HFF-Myc (cell line): ENCODE data around the gene PEMT.
"Not testable (repeated sequence)": the region's sequence is repeated elsewhere in the genome, so short reads cannot be mapped to it uniquely, and the experiment has no call there.

Experiments
- DNase-seq: peaks from one replicate; pipeline ENCODE4 v3.0.0-alpha.2; 2011; ENCODE audit warnings: low read depth; ENCODE audit errors: extremely low read depth
- H3K4me3 ChIP-seq: replicated peaks from 2 replicates; pipeline ENCODE4 v1.5.1; 2011; ENCODE audit warnings: low read depth, mild to moderate bottlenecking, control low read depth, low read length
- CTCF ChIP-seq: IDR thresholded peaks from 2 replicates; pipeline ENCODE4 v1.5.1; 2012; ENCODE audit warnings: mild to moderate bottlenecking, low read depth, low read length, control low read depth; ENCODE audit errors: missing control alignments

The PEMT gene

GRCh38 chr17:17591355-17592298 lies at the start of gene PEMT:
PEMT (minus strand) TSS chr17:17591708; CDS start chr17:17591626, 82 bp downstream.
- peak within 1 kb of the TSS; percentile 56 for H3K4me3 ChIP-seq
- DNase-seq = peak; percentile 96
- TF ChIP-seq CTCF = no peak

- H3K4me3 ChIP-seq, DNase-seq: not testable (repeated sequence)
Measured at GRCh38 chr17:17639661-17640270, 48.3 kb upstream of the PEMT start.

GRCh38 chr17:17638467-17638866 lies 47.0 kb upstream of the PEMT start:
- no peak overlapping the region for H3K4me3 ChIP-seq
- no peak for DNase-seq

GRCh38 chr17:17636272-17636885 lies 44.9 kb upstream of the PEMT start:
- no peak overlapping the region for H3K4me3 ChIP-seq
- TF ChIP-seq CTCF = no peak
- DNase-seq = no peak

More at GRCh38 chr17:17638467-17638866, 47.0 kb upstream of the PEMT start:
- TF ChIP-seq CTCF = no peak

- not testable (repeated sequence) for H3K4me3 ChIP-seq, DNase-seq
Measured at GRCh38 chr17:17635537-17636271, 44.2 kb upstream of the PEMT start.

- no peak overlapping the region for H3K4me3 ChIP-seq
- no peak for TF ChIP-seq CTCF
- DNase-seq = no peak
Measured at GRCh38 chr17:17635126-17635525, 43.6 kb upstream of the PEMT start.

- no peak for TF ChIP-seq CTCF
- DNase-seq = no peak
Measured at GRCh38 chr17:17633310-17633709, 41.8 kb upstream of the PEMT start.

GRCh38 chr17:17632690-17633089 lies 41.2 kb upstream of the PEMT start:
- not testable (repeated sequence) for DNase-seq, H3K4me3 ChIP-seq

More at GRCh38 chr17:17633310-17633709, 41.8 kb upstream of the PEMT start:
- no peak overlapping the region for H3K4me3 ChIP-seq
